IPS-15b (cell line): ENCODE results near the gene EIF3A.
A peak's percentile ranks its signal among the peaks of the same experiment; 100 is the strongest.
"Not testable (repeated sequence)": the region's sequence is repeated elsewhere in the genome, so short reads cannot be mapped to it uniquely, and the experiment has no call there.

Experiments
- H3K27me3 ChIP-seq: one replicate; pipeline ENCODE4 v1.6.1; 2013; ENCODE audit warnings: low read length; ENCODE audit not compliant: control insufficient read depth, insufficient read depth
- H3K36me3 ChIP-seq: one replicate; pipeline ENCODE4 v1.6.1; 2013; ENCODE audit warnings: low read length; ENCODE audit not compliant: control insufficient read depth, insufficient read depth
- H3K4me1 ChIP-seq: one replicate; pipeline ENCODE4 v1.6.1; 2013; ENCODE audit warnings: mild to moderate bottlenecking, low read length; ENCODE audit not compliant: control insufficient read depth, insufficient read depth
- H3K4me3 ChIP-seq: one replicate; pipeline ENCODE4 v1.5.1; 2013; ENCODE audit warnings: low read depth, low read length
- H3K9ac ChIP-seq: one replicate; pipeline ENCODE4 v1.6.1; 2013; ENCODE audit warnings: low read depth, mild to moderate bottlenecking, low read length
- H3K9me3 ChIP-seq: one replicate; pipeline ENCODE4 v1.6.1; 2013; ENCODE audit warnings: mild to moderate bottlenecking, low read length; ENCODE audit not compliant: control insufficient read depth, insufficient read depth

EIF3A gene

GRCh38 chr10:119107771-119108170 lies 27.2 kb upstream of the EIF3A start:
- H3K9ac ChIP-seq, H3K36me3 ChIP-seq, H3K4me3 ChIP-seq, H3K9me3 ChIP-seq, H3K27me3 ChIP-seq, H3K4me1 ChIP-seq: not testable (repeated sequence)

- not testable (repeated sequence) for H3K9me3 ChIP-seq, H3K9ac ChIP-seq, H3K36me3 ChIP-seq, H3K4me3 ChIP-seq, H3K27me3 ChIP-seq, H3K4me1 ChIP-seq
These were observed 26.5 kb upstream of the EIF3A start for GRCh38 chr10:119107106-119107505.

GRCh38 chr10:119105899-119106298 lies 25.3 kb upstream of the EIF3A start:
- not testable (repeated sequence) for H3K4me1 ChIP-seq, H3K9me3 ChIP-seq, H3K36me3 ChIP-seq, H3K9ac ChIP-seq, H3K27me3 ChIP-seq, H3K4me3 ChIP-seq

DNA sequence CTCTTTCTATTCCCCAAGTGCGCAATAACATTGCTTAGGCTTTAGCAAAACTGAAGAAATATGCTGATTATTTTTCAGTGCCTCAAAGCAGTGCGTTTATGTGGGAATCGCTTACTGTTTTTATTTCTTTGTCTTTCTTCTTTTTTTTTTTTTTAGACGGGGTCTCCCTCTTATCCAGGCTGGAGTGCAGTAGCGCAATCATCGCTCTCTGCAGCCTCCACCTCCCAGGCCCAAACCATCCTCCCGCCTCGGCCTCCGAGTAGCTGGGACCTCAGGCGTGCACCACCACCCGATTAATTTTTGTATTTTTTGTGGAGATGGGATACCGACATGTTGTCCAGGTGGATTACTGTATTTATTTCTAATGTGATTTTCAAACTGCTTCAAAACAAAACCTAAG lies 24.5 kb upstream of the EIF3A start:
- H3K36me3 ChIP-seq: peaks cover 6% of the 10 kb centered on the region
- no peaks in the 10 kb centered on the region for H3K9me3 ChIP-seq
- H3K9ac ChIP-seq: peak overlapping the region; percentile 76
- no peaks in the 10 kb centered on the region for H3K27me3 ChIP-seq
- peak overlapping the region; percentile 80 for H3K4me3 ChIP-seq
- peaks cover 6% of the 10 kb centered on the region for H3K4me1 ChIP-seq

DNA sequence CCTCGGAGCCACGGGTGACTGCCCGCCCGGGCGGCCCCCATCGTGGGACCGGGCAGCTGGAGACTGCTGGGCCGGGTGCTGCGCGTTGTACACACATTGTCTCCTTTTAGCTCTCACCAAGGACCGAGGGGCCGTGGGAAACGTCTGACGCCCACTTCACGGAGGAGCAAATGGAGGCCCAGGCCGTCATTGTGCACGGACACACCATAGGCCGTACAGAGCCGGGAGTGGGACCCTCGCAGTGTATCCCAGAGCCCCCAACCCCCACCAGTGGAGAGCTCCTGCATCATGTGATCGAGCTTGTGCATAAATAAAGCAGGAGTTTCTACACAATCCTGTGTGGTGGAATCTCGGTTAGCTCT lies 24.0 kb upstream of the EIF3A start:
- Histone ChIP-seq H3K4me1 (peaks cover 6% of the 10 kb centered on the region), H3K36me3 (peaks cover 6% of the 10 kb centered on the region), H3K4me3 (peak overlapping the region; percentile 80), H3K9me3 (no peaks in the 10 kb centered on the region), H3K27me3 (no peaks in the 10 kb centered on the region), H3K9ac (peak overlapping the region; percentile 76)

DNA sequence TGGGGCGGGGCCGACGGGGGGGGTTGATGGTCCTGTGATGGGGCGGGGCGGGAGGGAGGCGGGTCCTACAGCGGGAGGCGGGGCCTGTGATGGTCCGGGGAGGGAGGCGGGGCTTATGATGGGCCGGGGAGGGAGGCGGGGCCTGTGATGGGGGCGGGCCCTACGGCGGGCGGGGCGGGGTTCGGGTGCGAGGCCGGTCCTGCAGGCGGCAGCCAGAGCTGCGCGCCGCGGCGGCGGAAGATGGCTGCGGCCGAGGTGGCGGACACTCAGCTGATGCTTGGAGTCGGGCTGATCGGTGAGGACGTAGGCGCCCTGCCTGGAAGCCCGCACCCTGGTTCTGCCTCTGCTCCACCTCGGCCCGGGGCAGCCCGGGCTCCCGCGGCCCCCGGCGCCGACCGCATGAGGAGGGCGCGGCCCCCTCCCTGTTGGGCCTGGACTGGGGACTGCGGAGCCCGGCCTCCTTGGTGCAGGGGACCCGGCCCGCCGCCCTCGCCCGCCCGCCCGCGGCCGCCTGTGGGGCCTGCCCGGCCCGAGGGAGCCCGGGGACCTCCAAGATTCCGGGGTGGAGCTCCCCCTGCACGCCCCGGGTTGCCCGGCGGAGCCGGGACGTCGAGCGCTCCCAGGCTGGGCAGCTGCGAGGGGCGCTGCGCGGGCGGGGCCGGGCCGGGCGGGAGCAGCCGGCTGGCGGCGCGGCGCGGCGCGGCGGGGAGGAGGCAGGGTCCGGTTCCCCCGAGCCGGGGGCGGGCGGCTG lies 23.5 kb upstream of the EIF3A start, which contains the start of gene DENND10:
DENND10 (plus strand) TSS at position 211 of the 751 bp plus-strand sequence; CDS start at position 241, 30 bp downstream.
- Histone ChIP-seq H3K4me1 (peaks cover 6% of the 10 kb centered on the region), H3K4me3 (peak within 1 kb of the TSS; percentile 80), H3K9ac (peak within 1 kb of the TSS; percentile 76), H3K9me3 (no peaks in the 10 kb centered on the region), H3K27me3 (no peaks in the 10 kb centered on the region), H3K36me3 (peaks cover 6% of the 10 kb centered on the region)

DNA sequence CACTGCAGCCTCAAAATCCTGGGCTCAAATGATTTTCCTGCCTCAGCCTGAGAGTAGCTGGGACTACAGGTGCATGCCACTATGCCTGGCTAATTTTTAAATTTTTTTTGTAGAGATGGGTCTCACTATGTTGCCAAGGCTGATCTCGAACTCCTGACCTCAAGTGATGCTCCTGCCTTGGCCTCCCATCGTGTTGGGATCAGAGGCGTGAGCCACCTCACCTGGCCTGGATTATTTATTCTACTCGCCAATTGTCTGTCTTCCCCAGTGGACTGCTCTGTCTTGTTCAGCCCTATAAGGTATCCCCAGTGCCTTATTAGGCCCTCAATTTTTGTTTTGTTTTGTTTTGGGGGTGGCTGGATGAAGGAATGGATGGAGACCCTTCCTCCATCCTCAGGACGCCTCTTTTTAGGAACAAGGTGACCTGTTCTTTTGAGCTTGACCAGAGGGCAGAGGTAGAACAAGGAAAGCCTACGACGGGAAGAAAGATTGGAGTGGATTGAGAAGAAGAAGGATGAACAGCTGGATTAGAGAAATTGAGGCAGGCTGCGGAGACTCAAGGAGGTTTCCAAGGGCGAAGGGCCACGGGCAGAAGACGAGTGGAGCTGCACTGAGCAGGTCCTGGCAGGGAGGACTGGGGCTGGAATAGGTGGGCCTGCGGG lies 22.8 kb upstream of the EIF3A start:
- H3K9ac ChIP-seq: no peak overlapping the region
- peak overlapping the region; percentile 1 for H3K4me3 ChIP-seq
- H3K27me3 ChIP-seq: no peaks in the 10 kb centered on the region

GRCh38 chr10:119101366-119102098 lies 20.9 kb upstream of the EIF3A start:
- Histone ChIP-seq H3K4me3 (no peak overlapping the region), H3K9me3 (no peaks in the 10 kb centered on the region), H3K9ac (no peak overlapping the region)

More for the DNA sequence above, 22.8 kb upstream of the EIF3A start:
- Histone ChIP-seq H3K36me3 (peaks cover 6% of the 10 kb centered on the region), H3K9me3 (no peaks in the 10 kb centered on the region), H3K4me1 (peaks cover 6% of the 10 kb centered on the region)

DNA sequence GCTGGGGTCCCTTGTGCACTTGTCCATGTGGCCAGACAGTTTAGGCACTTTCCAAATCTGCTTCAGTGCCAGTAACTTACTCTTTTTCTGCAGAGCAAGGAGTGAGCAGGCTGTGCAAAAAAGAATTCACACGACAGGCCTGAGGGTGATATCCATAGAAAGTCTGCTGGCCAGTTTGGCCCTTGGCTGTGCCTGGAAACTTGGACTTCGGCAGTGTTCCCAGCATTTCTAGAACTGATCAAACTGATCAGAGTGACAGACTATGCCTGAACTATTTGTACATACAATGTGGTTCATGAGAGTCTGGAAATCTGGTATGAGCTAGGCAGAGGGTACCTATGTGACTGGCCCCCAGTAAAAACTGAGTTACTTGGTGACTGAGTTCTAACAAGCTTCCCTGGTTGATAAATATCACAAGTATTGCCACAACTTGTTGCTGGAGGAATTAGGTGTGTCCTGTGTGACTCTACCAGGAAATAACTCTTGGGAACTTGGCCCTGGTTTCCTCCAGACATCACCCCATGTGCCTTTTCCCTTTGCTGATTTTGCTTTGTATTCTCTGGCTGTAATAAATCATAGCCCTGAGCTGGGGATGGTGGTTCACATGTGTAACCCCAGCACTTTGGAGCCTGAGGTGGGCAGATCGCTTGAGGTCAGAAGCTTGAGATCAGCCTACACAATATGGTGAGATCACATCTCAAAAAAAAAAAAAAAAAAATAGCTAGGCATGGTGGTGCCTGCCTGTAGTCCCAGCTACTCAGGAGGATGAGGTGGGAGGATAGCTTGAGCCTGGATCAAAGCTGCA lies 20.0 kb upstream of the EIF3A start:
- Histone ChIP-seq H3K4me1 (peaks cover 6% of the 10 kb centered on the region), H3K9me3 (no peaks in the 10 kb centered on the region), H3K36me3 (no peaks in the 10 kb centered on the region), H3K27me3 (no peaks in the 10 kb centered on the region), H3K4me3 (no peak overlapping the region), H3K9ac (no peak overlapping the region)

More at GRCh38 chr10:119101366-119102098, 20.9 kb upstream of the EIF3A start:
- Histone ChIP-seq H3K27me3 (no peaks in the 10 kb centered on the region), H3K36me3 (no peaks in the 10 kb centered on the region), H3K4me1 (peaks cover 6% of the 10 kb centered on the region)

- H3K9ac ChIP-seq: no peak overlapping the region
- peaks cover 3% of the 10 kb centered on the region for H3K4me1 ChIP-seq
These were observed 18.0 kb upstream of the EIF3A start for GRCh38 chr10:119098576-119098975.

DNA sequence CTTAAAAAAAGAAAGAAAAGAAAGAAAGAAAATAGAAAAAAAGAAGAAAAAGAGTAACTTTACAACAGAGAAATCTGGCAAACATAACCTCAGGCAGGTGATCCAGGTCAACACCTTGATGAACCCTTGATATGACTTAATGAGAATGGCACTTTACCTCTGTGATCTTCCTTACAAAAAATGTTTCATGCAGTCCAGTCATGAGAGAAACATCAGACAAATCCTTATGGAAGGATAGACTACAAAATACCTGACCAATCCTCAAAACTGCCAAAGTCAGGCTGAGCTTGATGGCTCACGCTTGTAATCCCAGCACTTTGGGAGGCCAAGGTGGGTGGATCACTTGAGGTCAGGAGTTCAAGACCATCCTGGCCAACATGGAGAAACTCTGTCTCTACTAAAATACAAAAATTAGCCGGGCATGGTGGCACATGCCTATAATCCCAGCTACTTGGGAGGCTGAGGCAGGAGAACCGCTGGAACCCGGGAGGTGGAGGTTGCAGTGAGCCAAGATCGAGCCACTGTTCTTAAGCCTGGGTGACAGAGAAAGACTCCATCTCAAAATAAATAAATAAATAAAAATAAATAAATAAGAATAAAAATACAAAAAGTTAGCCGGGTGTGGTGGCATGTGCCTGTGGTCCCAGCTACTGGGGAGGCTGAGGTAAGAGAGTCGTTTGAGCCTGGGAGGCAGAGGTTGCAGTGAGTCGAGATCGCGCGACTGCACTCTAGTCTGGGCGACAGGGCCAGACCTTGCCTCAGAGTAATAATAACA lies 16.2 kb upstream of the EIF3A start:
- not testable (repeated sequence) for H3K36me3 ChIP-seq, H3K9ac ChIP-seq, H3K4me3 ChIP-seq, H3K9me3 ChIP-seq, H3K27me3 ChIP-seq, H3K4me1 ChIP-seq

More at GRCh38 chr10:119098576-119098975, 18.0 kb upstream of the EIF3A start:
- no peak overlapping the region for H3K4me3 ChIP-seq
- no peaks in the 10 kb centered on the region for H3K9me3 ChIP-seq
- H3K36me3 ChIP-seq: no peaks in the 10 kb centered on the region
- H3K27me3 ChIP-seq: no peaks in the 10 kb centered on the region
